H1 (cell line): Measurements from ENCODE around the gene MBD5. TPM values are rescaled to one million over a fixed set of nuclear protein-coding genes. Genes with fewer than 3 reads are reported as not detected.

Experiments used
- HDAC2 ChIP-seq, 2 experiments: fragments of 300-600 bp in 1 of 2; sonication (generic) in 1 of 2; IDR thresholded peaks; 2 replicates each; pipeline ENCODE4 v1.6.1; 2011 to 2012; ENCODE audit warnings: low read depth in 2 of 2, low read length in 2 of 2, mild to moderate bottlenecking in 2 of 2, moderate library complexity in 2 of 2, borderline replicate concordance in 1 of 2, inconsistent platforms in 1 of 2
- NANOG ChIP-seq: IDR thresholded peaks from 2 replicates; pipeline ENCODE4 v1.6.1; 2011; ENCODE audit warnings: low read length, low read depth, mild to moderate bottlenecking, inconsistent platforms; ENCODE audit not compliant: insufficient read depth, poor library complexity, severe bottlenecking
- polyA plus RNA-seq, 7 experiments: library from polyadenylated mRNA; depleted of rRNA in 3 of 7; stranded (reverse) in 5 of 7; unstranded in 2 of 7; fragments of >200 nt in 5 of 7; fragments of 200-250 nt in 2 of 7; gene quantifications; 1 replicate in 5 of 7; 2 replicates in 1 of 7; 4 replicates in 1 of 7; pipeline versions ENCODE4 v1.2.1 to v1.2.3, GENCODE V29; 2011 to 2013; ENCODE audit warnings: missing spikeins in 2 of 7, mixed read lengths in 2 of 7
- total RNA-seq: library from RNA; stranded (reverse); fragmentation: NEBNext Ultra II Directional; extraction: Animal tissue kit (Norgen Biotek cat#: 25700); gene quantifications from 2 replicates; pipeline ENCODE4 v1.2.1, GENCODE V29; 2021

The MBD5 gene
- total and polyA plus RNA-seq, 2 of the 8 experiments (the other 6 are each of a cell fraction or from before 2014, with no cell fraction given), result 9.7 to 29.4 TPM

DNA sequence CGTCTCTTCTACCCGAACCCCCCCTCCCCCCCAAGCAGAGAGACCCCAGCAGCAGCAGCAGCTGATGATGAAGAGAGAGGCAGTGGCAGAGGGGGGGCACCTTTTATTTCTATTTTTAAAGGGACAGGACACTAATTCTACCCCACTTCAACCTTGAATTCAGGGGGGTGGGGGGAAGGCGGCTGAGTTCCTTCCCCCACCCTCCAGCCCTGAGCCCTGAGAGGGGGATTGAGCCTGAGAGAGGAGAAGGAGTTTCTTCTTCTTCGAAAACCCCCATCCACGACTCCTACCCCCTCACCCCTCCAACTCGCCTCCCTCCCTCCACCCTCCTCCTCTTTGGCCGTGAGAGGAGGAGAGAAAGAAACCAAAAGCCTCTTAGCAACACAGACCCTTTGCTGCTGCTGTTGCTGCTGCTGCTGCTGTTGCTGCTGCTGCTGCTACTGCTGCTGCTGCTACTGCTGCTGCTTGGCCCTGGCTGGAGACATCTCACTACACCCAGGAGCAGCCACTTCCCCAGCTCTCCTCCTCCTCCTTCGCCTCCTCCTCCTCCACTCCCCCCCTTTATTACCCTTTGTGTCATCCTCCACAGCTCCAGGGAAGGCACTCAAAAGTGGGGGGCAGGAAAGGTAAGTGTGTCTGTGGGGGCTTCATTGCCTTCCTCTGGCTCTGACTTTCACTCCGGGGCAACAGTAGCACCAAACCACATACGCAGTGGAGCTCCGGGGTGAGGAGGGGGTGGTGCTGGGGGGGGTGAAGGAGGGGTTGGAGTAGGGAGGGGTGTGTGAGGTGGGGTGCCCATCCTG lies at the start of gene MBD5 (continued):
- no peak for TF ChIP-seq NANOG
- TF ChIP-seq HDAC2 (IDR thresholded peaks at IDR 0.05; ENCODE audit: borderline replicate concordance in 1 of 2, low read depth in 2 of 2, low read length in 2 of 2), result 0 out of 4 replicates have a peak, but pooled peaks of 1 of the 2 experiments have one; percentile 56
